GM21529 (cell line): Measurements from ENCODE around the gene RNU1-4.
"Not testable (repeated sequence)": the region's sequence is repeated elsewhere in the genome, so short reads cannot be mapped to it uniquely, and the experiment has no call there.

ENCODE experiments used
- ATAC-seq: cut with Tn5 transposase; IDR thresholded peaks from one replicate; pipeline ENCODE4 v1.9.1; 2021; ENCODE audit not compliant: unreplicated experiment

Gene RNU1-4

DNA sequence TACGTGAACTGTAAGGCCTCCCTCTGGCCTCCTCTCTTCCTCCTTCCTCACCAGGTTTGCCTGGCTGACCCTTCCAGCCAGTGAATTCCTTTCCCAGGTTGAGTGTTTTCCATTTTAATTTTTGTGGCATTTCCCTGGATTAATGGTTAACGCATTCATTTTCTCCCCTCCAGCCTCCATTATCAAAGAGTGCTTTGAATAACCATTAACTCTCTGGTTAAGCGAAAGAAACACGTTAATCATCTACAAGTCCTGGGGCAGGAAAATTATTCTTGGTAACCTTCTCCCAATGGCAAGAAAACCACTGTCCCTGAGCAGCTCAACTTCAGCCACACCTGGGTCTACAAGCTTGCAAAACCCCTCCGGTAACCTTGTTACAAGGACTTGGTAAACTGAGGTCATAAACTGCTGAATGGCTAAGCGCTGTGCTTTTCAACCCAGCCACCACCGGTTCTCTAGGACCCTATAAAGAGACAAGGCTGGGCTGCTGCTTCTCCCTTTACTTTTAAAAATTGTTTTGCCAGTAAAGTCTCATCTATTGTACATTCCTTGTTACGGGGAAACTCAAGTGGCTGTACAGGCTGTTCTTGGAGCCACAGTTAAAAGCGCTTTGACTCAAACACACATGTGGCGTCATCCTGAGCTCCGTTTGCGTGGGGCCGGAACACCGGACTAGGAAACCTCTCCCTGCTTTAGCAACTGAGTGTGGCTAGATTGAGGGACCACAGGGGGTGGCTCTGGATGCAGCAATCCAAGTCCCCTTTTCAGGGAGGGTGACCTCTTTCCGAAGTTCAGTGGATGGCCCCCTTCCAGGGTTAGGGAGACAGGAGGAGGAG, 24.7 kb downstream of the RNU1-4 start:
- not testable (repeated sequence) for ATAC-seq

DNA sequence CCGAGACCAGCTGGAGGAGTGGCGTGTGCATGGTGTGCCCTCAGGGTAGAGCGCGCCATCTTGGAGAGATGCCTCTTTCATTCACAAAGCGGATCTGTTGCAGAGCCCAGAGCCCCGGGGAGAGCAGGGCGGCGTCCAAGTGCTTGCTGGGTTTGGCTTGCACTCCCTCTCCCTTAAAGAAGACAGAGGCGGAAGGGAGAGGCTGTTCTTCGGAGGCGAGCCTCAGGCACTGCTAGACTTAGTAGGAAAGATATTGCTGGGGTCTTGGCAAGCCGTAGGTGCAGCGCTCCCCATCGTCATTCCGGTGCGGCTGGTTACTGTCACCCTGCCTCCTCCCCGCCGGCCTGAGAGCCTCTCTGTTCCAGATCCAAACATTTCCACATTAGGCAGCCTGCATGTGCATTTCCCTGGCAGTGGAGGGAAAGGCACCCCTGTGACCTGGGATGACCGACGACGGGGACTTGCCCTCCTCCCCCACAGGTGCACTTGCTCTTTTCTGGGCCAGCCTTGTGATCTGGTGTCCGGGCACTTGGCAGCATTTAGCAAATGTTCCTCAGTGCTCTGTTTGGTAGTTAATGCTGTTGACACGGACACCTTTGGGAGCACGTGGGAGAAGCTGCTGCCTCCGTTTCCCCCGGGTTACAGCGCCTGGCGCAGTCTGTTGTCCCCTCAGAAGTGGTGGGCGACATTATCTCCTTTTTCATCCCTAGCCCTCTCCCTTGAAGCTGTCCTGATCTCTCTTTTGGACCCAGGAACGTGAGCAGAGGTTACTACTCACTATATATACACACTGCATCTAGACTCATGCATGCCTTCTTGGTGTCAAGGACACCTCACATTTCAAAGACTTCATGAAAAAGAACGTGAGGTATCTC, 25.7 kb downstream of the RNU1-4 start:
- ATAC-seq = not testable (repeated sequence)

DNA sequence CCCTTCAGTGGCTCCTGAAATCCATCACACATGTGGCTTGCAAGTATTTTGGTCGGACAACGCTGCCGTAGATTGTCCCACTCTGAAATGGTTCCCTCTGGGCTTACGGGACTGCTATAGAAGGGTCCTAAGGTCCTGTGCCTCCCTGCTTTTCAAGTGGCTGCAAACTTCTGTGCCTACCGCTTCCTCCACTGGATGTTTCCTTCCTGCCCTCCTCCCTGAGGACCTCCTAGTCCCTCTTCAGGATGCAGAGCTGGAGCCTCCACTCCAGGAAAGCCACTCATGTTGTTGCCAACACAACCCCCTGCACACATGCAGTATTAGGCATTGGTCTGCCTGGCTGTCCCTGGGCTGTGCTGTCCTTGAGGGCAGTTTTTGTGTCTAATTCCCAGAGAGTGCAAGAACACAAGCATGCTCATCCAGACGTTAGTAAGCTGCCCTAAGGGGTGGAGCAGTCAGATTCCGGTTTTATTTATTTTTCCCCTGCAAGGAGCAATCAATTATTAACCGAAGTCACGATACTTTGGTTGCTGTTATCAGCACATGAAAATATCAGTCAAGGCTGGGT, 26.5 kb downstream of the RNU1-4 start:
- not testable (repeated sequence) for ATAC-seq

DNA sequence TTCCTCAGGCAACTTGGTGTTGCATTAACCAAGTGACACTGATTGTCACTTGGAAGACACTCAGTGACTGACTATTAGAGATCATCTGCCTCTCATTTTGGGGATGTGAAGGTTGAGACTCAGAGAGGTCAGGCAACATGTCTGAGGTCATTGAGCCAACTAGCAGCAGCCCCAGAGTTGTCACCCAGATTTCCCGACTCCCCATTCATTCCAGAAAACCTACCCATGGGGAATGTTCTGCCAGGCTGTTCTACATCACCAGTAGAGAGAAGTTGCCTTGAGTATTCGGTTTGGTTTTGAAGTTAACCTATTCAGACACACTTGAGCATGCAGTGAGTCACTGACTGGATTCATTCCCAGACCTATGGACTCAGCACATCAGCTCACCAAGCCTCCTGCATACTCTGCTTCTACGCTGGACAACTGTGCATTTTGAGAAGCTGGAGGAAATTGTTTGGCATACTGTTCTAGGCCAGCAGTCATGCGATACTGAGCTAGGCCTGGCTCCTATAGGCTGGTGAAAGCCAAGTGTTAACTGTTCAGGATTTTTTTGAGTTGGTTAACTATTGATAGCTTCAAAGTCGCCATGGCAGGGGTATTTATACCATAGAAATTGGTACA, 29.9 kb downstream of the RNU1-4 start:
- not testable (repeated sequence) for ATAC-seq

DNA sequence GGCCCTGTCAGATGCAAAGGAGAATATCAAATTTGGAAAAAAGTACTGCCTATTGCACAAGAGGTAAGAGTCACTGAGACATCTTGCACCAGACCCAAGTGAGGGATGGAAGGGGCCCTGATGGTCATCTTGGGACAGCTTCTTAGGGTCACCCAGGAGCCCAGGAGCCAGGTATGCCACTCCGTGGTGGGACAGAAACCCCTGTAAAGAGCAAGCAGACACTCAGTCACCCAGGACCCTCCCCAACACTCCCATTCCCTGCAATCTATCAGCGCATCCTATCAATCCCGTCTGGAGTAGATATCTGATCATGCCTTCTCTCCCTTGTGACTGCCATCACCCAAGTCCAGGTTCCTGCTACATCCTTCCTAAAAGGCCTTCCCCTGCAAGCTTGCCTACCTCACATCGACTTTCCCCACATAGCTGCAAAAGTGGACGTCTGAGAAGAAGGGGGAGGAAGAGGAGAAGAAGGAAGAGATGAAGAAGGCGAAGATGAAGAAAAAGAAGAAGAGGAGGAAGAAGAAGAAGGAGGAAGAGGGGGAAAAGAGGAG, 30.7 kb downstream of the RNU1-4 start:
- not testable (repeated sequence) for ATAC-seq

DNA sequence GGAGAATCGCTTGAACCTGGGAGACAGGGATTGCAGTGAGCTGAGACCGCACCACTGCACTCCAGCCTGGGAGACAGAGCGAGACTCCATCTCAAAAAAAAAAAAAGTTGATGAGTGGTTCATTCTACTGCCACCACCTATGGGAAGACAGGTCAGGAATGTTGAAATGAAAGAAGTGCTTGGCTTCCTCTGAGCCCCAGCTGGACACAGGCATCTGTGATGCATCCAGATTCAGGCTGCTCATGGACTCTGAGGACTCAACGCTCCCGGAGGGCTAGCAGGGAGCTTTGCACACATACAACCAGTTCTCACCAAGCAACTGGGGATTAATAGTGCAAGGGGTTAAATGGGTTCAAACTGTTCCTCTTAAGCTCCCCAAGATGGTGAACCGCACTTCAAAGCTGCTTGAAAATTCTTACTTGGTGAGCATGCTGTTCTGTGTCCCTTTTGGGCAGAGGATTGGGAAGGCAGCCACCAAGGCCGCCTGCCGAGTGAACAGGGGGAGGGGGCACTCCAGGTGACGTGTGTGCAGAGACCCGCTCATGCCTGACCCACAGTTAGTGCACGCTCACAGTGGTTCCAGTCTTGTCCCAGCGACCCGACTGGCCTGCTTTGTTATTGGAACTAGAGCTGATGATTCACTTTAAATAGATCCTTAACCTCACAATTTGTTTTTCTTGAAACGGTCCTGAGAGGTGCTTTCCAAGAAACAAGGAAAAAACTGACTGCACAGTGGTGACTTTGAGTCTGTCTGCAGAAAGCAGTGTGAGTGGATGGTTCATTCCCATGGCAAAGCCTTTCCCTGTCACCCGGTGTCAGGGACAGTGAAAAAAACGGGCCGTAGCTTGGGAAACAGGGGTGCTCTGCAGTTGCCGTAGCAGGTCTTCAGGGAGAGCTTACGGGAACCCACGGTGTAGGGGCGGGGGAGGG, 32.2 kb downstream of the RNU1-4 start:
- not testable (repeated sequence) for ATAC-seq

DNA sequence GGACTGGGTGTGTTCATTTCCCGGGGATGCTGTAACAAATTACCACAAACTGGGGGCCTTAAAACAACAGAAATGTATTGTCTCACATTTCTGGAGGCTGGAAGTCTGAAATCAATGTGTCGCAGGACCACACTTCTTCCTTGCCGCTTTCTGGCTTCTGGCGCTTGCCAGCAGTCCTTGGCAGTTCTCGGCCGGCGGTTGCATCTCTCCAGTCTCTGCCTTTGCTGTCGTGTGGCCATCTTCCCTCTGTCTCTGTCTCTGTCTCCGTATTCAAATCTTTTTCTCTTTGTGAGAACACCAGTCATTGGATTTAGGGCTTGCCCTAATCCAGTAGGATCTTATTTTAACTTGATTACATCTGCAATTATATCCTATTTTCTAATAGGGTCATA, 32.9 kb downstream of the RNU1-4 start:
- ATAC-seq = not testable (repeated sequence)

DNA sequence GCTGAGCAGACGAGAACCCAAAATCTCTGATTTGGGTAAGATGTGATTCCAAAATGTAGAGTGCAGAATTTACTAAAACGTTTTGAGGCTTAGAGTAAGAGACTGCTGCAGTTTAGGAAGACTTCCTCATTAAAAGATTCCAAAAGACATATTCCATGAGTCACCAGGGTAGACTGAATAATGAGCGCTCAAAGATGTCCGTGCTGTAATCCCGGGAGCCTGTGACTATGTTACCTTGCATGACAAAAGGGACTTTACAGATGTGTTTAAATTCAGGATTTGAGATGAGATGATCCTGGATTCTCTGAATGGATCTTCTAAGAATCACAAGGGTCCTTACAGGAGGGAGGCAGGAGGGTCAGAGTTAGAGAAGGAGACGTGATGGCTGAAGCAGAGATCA, 33.4 kb downstream of the RNU1-4 start:
- not testable (repeated sequence) for ATAC-seq

DNA sequence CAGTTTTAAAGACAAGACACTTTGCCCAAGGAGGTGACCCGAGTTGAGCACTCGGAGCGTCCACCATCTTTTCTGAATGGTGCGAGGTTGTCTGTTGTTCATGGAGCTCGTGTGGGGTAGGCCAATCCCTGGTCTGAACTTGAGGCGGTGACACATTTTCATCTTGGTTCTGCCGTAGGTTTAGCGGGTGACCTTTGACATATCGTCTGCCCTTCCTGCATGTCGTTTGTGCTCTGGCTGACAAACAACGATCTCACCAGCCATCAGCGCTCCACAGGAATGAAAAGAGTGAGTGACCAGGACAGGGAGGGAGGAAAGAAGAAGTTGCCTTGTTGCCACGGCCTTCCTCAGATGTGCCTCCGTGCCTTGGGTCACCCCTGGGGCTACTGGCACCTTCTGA, 34.5 kb downstream of the RNU1-4 start:
- not testable (repeated sequence) for ATAC-seq

DNA sequence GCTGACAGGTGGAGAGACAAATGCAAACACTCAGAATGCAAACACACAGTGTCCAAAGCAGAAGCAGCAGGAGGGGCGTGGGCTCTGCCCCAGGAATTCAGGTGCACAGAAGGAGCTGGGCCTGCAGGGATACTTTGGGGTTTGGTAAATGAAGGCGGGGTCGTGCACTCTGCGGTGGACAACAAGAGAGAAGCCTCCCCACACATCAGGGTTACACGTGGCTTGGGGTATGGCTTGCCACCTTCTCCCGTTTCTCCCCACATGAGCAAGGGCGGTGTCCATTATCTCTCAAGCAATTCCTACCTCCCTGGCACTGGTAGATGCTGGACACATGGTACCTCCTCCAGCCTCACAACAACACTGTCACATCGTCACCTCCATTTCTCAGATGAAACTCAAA, 35.0 kb downstream of the RNU1-4 start:
- ATAC-seq = not testable (repeated sequence)

DNA sequence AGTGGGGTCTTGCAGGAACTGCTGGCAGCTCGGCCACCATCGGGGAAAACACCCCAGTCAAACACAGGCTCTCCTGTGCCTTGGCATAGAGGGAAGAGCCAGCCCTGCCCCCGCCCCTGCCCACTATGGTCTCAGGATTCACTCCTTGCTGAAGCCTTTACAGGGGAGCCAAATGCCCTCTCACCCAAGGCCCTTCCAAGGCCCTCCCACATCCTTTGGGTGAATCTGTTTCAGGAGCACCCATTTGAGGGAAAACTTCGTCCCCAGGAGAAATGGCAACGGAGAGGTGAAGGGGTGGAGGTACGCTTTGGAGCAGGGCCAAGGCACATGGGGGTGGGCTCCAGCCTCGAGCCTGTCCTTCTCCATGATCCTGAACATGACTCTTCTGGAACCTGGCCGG, 35.9 kb downstream of the RNU1-4 start:
- ATAC-seq = not testable (repeated sequence)

DNA sequence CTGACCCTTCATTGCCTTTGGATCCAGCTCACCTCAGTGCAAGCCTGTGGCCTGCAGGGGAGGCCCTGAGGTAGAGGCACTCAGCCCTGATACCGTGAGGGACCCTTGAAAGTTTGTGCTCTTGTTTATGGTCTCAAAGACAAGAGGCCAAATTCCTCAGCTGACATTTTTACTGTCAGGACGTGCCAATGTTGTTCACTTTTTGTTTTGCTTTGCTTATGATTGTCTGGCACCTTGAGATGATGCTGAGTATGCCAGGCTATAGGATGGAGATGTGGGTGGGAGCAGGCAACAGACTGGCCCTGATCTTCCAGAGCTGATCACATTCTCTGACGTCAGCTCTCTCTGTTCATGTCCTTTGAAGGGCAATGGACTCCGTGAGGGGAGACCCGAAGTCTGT, 36.5 kb downstream of the RNU1-4 start:
- ATAC-seq = not testable (repeated sequence)

DNA sequence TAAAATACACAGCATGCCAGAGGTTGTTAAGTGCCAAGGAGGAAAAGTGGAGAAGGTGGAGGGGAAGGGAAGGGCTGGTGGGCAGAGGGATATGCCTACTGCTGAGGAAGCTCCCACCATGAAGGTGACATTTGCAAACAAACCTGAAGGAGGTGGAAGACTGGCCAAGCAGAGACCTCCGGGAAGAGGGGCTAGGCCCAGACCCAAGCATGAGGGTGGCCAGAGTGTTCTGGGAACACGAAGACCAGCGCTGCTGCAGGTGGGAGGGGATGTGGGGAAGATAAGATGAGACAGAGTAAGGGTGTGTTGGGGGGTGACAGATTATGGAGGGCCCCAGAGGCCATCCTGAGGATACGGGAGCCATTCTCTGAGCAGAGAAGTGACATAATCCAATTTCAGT, 37.5 kb downstream of the RNU1-4 start:
- ATAC-seq = not testable (repeated sequence)

DNA sequence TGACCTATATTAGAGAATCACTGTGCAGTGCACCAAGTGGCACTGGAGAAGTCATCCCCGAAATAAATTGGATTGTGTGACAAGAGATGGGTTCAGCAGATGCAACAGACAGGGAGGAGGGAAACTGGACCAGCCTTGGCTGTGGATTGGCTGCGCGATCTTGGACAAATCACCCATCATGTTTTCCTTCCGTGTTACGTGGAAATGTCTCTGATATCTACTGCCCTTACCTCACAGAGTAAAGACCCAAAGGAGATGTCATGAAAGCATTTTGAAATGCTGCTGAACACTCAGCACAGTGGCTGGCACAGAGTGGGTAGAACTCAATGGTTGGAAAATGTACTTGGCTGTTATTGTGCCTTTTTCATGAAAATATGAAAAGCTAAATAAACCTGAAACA, 39.2 kb downstream of the RNU1-4 start:
- not testable (repeated sequence) for ATAC-seq

DNA sequence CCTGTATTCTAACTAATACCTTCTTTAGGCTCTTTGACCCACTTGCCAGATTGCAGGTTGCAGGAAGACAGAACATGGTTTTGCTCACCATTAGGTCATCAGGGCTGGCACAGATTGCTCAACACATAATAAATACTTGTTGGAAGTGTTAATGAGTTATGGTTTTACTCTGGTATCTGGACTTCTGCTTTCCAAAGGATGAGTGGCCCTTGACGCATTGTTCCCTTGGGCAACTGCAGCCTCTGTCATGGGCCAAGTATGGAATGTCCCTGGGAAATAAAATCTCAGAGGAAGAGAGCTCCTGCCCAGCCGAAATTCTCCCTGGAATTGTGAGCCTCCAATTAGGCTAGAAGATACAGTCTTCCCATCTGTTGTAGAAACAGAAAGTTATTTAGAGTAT, 40.7 kb downstream of the RNU1-4 start:
- not testable (repeated sequence) for ATAC-seq

DNA sequence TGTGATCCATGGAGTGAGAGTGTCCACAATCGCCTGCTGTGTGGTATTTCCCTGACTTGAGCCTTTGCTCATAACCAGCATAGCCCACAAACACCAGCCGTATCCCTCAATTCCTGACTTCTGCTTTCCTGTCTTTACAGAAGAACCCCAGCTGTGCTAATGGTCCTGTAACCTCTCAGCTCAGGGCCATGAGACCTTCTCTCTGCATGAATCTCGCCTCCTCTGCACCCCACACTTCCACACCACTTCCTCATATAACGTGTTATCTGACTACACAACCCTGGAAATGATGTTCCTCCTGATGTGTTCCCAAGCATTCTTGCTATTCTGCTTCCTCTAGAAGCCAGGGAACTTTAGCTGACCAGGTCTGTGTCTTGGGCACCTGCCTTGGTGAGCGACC, 41.3 kb downstream of the RNU1-4 start:
- not testable (repeated sequence) for ATAC-seq

DNA sequence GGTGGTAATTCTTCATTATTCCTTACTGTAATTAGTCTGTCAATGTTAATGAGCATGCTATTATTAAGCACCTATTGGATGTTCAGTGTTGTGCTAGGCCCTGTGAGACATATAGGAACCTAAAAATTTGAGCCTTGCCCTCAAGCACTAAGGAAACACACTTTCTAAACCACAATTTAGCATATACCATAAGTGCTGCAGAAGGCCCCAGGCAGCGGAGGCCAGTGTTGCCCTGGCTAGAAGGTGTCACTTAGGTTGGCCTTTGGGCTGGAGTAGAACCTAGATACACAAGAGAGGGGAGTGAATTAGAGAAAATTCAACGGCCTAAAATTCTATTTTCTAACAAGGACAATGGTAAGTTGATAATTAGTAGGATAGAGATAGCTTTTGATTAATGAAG, 44.6 kb downstream of the RNU1-4 start:
- not testable (repeated sequence) for ATAC-seq

DNA sequence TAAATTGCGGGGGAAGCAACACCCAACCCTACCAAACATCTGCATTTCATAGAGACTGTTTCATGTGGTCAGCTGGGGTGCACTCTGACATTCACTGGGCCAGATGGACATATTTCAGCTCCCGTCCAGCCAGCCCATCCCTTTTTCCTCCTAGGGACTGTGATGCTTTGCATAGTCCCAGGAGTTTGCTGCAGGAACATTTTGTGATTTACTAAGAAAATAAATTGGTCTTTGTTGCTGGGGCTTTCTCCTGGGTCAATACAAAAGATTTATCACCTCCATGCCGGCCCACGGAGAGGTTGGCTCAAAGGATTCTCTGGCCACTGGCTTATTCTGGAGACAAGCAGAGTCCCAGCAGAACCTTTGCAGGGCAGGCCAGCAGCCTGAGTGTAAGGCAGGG, 46.0 kb downstream of the RNU1-4 start:
- not testable (repeated sequence) for ATAC-seq

DNA sequence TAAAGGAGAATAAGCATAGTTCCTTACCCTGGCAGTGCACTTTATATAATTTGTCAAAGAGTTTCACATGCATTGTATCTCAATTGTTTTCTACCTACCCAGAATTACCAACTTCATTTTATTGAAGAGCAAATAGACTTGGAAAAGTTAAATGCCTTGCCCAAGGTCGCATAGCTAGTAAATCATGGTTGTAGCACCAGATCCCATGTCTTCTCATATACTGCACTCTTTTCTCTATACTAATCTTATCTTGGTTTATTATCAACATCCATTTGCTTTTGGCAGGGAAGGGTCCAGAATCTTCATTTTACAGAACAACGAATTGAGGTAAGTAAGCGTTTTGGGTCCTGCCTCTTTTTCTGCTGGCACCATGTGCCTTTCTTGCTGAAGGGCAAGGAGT, 46.9 kb downstream of the RNU1-4 start:
- not testable (repeated sequence) for ATAC-seq

DNA sequence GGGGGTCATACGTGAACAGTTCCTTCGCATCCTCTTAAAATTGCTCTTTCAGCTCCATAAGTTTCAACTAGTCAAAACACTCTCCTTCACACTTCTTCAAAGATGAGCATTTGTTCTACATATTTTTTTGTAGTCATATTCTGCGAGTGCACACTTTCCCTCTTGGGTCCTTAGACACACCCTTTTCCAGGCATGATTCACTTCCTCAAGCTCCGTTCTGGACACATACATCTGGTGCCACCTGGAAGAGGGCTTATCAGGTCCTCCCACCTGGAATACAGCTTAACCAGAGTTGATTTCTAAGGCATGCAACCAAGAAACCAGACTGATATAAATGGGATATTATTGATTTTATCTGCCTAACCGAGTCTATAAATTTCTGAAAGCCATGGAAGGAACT, 47.4 kb downstream of the RNU1-4 start:
- ATAC-seq = not testable (repeated sequence)
